IMR-90 (cell line): ENCODE measurements around the gene RNF31. TPM values are rescaled to one million over a fixed set of nuclear protein-coding genes. Genes with fewer than 3 reads are reported as not detected.

Source experiments
- ATAC-seq: fragments of 200-7000 bp; cut with Tn5 transposase; 2 replicates; pipeline ENCODE4 v1.9.1; 2020; ENCODE audit warnings: low read depth, mild to moderate bottlenecking, moderate library complexity
- BruUV-seq: library from RNA; stranded (reverse); fragments of 400-500 nt; replicated peaks from 2 replicates; lab custom pipeline; 2021; lab: Mats Ljungman, UMichigan
- CTCF ChIA-PET: fragments of 300-600 bp; formaldehyde crosslinking; extraction: SDS; loops from one replicate; lab custom pipeline; 2021; ENCODE audit warnings: antibody characterized with exemption; lab: Yijun Ruan, JAX
- POLR2A ChIA-PET: fragments of 300-600 bp; sonication (Branson Sonifier 250); formaldehyde crosslinking; loops from one replicate; lab custom pipeline; 2022; ENCODE audit warnings: antibody characterized with exemption; ENCODE audit not compliant: unreplicated experiment; lab: Charles Lee
- DNase-seq: peaks from one replicate; pipeline ENCODE4 v3.0.0; 2013
- H2AFZ ChIP-seq: replicated peaks from 2 replicates; pipeline ENCODE3; 2013; ENCODE audit warnings: low read length, mild to moderate bottlenecking; ENCODE audit not compliant: poor library complexity
- H2AK5ac ChIP-seq: 2 replicates; pipeline ENCODE4 v1.6.1; 2013; ENCODE audit warnings: low read depth, low read length, inconsistent platforms
- H2AK9ac ChIP-seq: replicated peaks from 2 replicates; pipeline ENCODE3; 2013; ENCODE audit warnings: mild to moderate bottlenecking, low read depth, low read length, moderate library complexity; ENCODE audit not compliant: poor library complexity
- H2BK120ac ChIP-seq: 2 replicates; pipeline ENCODE4 v1.6.1; 2013; ENCODE audit warnings: low read depth, low read length, inconsistent platforms
- H2BK15ac ChIP-seq: 3 replicates; pipeline ENCODE4 v1.6.1; 2013; ENCODE audit warnings: low read depth, low read length, inconsistent platforms
- H2BK20ac ChIP-seq: 2 replicates; pipeline ENCODE4 v1.6.1; 2013; ENCODE audit warnings: low read depth, mild to moderate bottlenecking, inconsistent platforms, low read length, moderate library complexity
- H2BK5ac ChIP-seq: 2 replicates; pipeline ENCODE4 v1.6.1; 2013; ENCODE audit warnings: mild to moderate bottlenecking, low read depth, low read length, inconsistent platforms; ENCODE audit not compliant: poor library complexity, severe bottlenecking
- H3K14ac ChIP-seq: replicated peaks from 2 replicates; pipeline ENCODE4 v1.6.1; 2013; ENCODE audit warnings: low read depth, low read length, inconsistent platforms
- H3K18ac ChIP-seq: 2 replicates; pipeline ENCODE4 v1.6.1; 2013; ENCODE audit warnings: low read depth, low read length, control low read depth
- H3K23ac ChIP-seq: 2 replicates; pipeline ENCODE4 v1.6.1; 2013; ENCODE audit warnings: low read depth, low read length, inconsistent platforms
- H3K27ac ChIP-seq: 2 replicates; pipeline ENCODE4 v1.5.1; 2013; ENCODE audit warnings: mild to moderate bottlenecking, control low read depth, low read length; ENCODE audit not compliant: insufficient read depth
- H3K27me3 ChIP-seq: 2 replicates; pipeline ENCODE4 v1.6.1; 2013; ENCODE audit warnings: low read length; ENCODE audit not compliant: control insufficient read depth, insufficient read depth
- H3K36me3 ChIP-seq: 2 replicates; pipeline ENCODE4 v1.6.1; 2013; ENCODE audit warnings: low read length, mixed read lengths; ENCODE audit not compliant: control insufficient read depth, insufficient read depth
- H3K4ac ChIP-seq: 2 replicates; pipeline ENCODE4 v1.6.1; 2013; ENCODE audit warnings: low read depth, low read length, inconsistent platforms
- H3K4me1 ChIP-seq: 2 replicates; pipeline ENCODE4 v1.6.1; 2013; ENCODE audit warnings: low read length, mixed read lengths; ENCODE audit not compliant: control insufficient read depth, insufficient read depth
- H3K4me2 ChIP-seq: 2 replicates; pipeline ENCODE4 v1.6.1; 2013; ENCODE audit warnings: low read depth, mild to moderate bottlenecking, control low read depth, low read length, moderate library complexity
- H3K4me3 ChIP-seq: 2 replicates; pipeline ENCODE4 v1.5.1; 2013; ENCODE audit warnings: low read depth, mild to moderate bottlenecking, control low read depth, low read length, moderate library complexity; ENCODE audit not compliant: insufficient read depth
- H3K56ac ChIP-seq: 2 replicates; pipeline ENCODE4 v1.6.1; 2013; ENCODE audit warnings: low read length, inconsistent platforms; ENCODE audit not compliant: insufficient read depth; ENCODE audit errors: extremely low read depth
- H3K79me1 ChIP-seq, 2 experiments: 2 replicates each; pipeline ENCODE4 v1.6.1; 2013; ENCODE audit warnings: low read length in 2 of 2, inconsistent platforms in 1 of 2, low read depth in 1 of 2
- H3K9ac ChIP-seq: 2 replicates; pipeline ENCODE4 v1.6.1; 2013; ENCODE audit warnings: low read depth, low read length, control low read depth
- H3K9me1 ChIP-seq: 2 replicates; pipeline ENCODE4 v1.6.1; 2013; ENCODE audit warnings: low read length, inconsistent platforms; ENCODE audit not compliant: insufficient read depth
- H3K9me3 ChIP-seq: 2 replicates; pipeline ENCODE4 v1.6.1; 2013; ENCODE audit warnings: low read length; ENCODE audit not compliant: control insufficient read depth, insufficient read depth
- H4K20me1 ChIP-seq: 2 replicates; pipeline ENCODE4 v1.6.1; 2013; ENCODE audit warnings: low read length, inconsistent platforms; ENCODE audit not compliant: insufficient read depth
- H4K5ac ChIP-seq: 2 replicates; pipeline ENCODE4 v1.6.1; 2013; ENCODE audit warnings: mild to moderate bottlenecking, low read depth, low read length, control low read depth
- H4K8ac ChIP-seq, 2 experiments: 2 replicates each; pipeline ENCODE4 v1.6.1; 2013; ENCODE audit warnings: low read depth in 2 of 2, low read length in 2 of 2, control low read depth in 1 of 2, inconsistent platforms in 1 of 2
- H4K91ac ChIP-seq: 2 replicates; pipeline ENCODE4 v1.6.1; 2013; ENCODE audit warnings: low read depth, low read length, inconsistent platforms; ENCODE audit not compliant: insufficient read depth
- CHD1 ChIP-seq: IDR thresholded peaks from 2 replicates; pipeline ENCODE4 v1.6.1; 2012; ENCODE audit warnings: low read depth, low read length, improper control_type of control experiment
- ELK1 ChIP-seq: fragments of 150-350 bp; IDR thresholded peaks from 2 replicates; pipeline ENCODE4 v1.6.1; 2016; ENCODE audit warnings: low read depth, mild to moderate bottlenecking, low read length, moderate library complexity, borderline replicate concordance
- MXI1 ChIP-seq: IDR thresholded peaks from 2 replicates; pipeline ENCODE4 v1.6.1; 2012; ENCODE audit warnings: low read depth, mild to moderate bottlenecking, low read length, moderate library complexity, borderline replicate concordance
- NFE2L2 ChIP-seq: fragments of 150-350 bp; IDR thresholded peaks from 2 replicates; pipeline ENCODE4 v1.6.1; 2016; ENCODE audit warnings: low read depth, mild to moderate bottlenecking, low read length
- RAD21 ChIP-seq: IDR thresholded peaks from 2 replicates; pipeline ENCODE4 v1.6.1; 2012; ENCODE audit warnings: low read length, improper control_type of control experiment
- SMC3 ChIP-seq: fragments of 150-350 bp; IDR thresholded peaks from 2 replicates; pipeline ENCODE4 v1.6.1; 2016; ENCODE audit warnings: low read depth, mild to moderate bottlenecking, antibody characterized with exemption, low read length, moderate library complexity
- WGBS, 2 experiments: methylation state at CpG; one replicate each; pipeline versions ENCODE4 v1.1.5 to v1.1.7; 2013; ENCODE audit warnings: missing lambda C conversion rate in 2 of 2; ENCODE audit not compliant: insufficient read length in 1 of 2; ENCODE audit errors: extremely low coverage in 2 of 2; 5-methylcytosine and 5-hydroxymethylcytosine counted together
- dilution Hi-C: fragments of 300-500 bp; cut with HindIII; formaldehyde crosslinking; loops from one replicate; pipeline ENCODE4 v1.14.3; 2018; ENCODE audit warnings: low sequenced_read_pairs; ENCODE audit not compliant: unreplicated experiment
- in situ Hi-C: fragments of 300-500 bp; cut with MboI; formaldehyde crosslinking; loops from 3 replicates; pipeline ENCODE4 v1.14.3; 2019; ENCODE audit warnings: low sequenced_read_pairs, inconsistent platforms, mixed read lengths
- intact Hi-C: fragments of 100-400 bp; cut with micrococcal nuclease; formaldehyde crosslinking; loops from 2 replicates; pipeline ENCODE4 v1.10.0; 2022
- polyA plus RNA-seq, 3 experiments: library from polyadenylated mRNA; depleted of rRNA; stranded (reverse); fragments of >200 nt; gene quantifications; 2 replicates each; pipeline ENCODE4 v1.2.3, GENCODE V29; 2012; ENCODE audit warnings: low replicate concordance in 1 of 3
- total RNA-seq: library from RNA; depleted of rRNA; stranded (reverse); fragments of >200 nt; gene quantifications from 2 replicates; pipeline ENCODE4 v1.2.3, GENCODE V29; 2012

RNF31 gene
- total and polyA plus RNA-seq, 2 of the 4 experiments (the other 2 are of a cell fraction): 31.6 to 37.5 TPM

DNA sequence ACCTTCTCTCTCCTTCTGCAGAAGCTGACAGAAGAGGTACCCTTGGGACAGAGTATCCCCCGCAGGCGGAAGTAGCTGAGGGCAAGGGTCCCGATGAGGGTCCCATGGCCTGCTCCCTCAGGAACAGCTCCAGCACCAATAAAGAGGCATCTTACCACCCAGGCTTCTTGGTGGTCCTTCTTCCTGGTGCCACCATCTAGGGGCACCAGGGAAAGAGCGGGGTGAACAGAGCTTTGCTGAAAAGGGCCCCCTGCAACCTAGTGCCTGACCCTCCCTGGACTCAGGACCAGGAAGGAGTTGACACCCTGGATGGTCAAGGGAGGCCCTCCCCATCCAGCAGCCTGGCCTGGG is 13.2 kb downstream of the RNF31 start:
- H3K9me1 ChIP-seq: peaks cover 7% of the 10 kb centered on the region
- H2BK15ac ChIP-seq: no peak overlapping the region
- H3K56ac ChIP-seq: no peak overlapping the region
- peak overlapping the region; percentile 1 for H2AK9ac ChIP-seq
- no peak overlapping the region for H4K91ac ChIP-seq
- H3K79me1 ChIP-seq: peaks cover 15 to 41% of the 10 kb centered on the region in 2 experiments
- no peak overlapping the region for H4K5ac ChIP-seq
- 90% methylated on average over 2 of the region's 4 CpGs; no CpG with 5 or more reads in 1 of the 2 experiments for WGBS, 2 experiments
- dilution Hi-C loops: no loop called here
- no peak overlapping the region for H2AFZ ChIP-seq
- no peak overlapping the region for H3K4me2 ChIP-seq
- no peaks in the 10 kb centered on the region for H4K20me1 ChIP-seq
- H3K27ac ChIP-seq: peak overlapping the region; percentile 1; the same call in 1 of the 2 replicates
- no peaks in the 10 kb centered on the region for H3K27me3 ChIP-seq
- no peak overlapping the region for H3K9ac ChIP-seq
- H3K4me3 ChIP-seq: no peak overlapping the region
- TF ChIP-seq SMC3 (no peak), CHD1 (no peak), ELK1 (no peak), NFE2L2 (no peak), RAD21 (no peak), MXI1 (no peak)
- H4K8ac ChIP-seq: no peak overlapping the region; a peak in 1 of 4 replicates
- H3K9me3 ChIP-seq: no peaks in the 10 kb centered on the region
- ATAC-seq (peak; percentile 5; the same call in 1 of the 2 replicates), DNase-seq (no peak)
- ChIA-PET CTCF (interaction anchor here (0.6 to 1.6 kb wide), 4 partner anchors 11 to 31 kb away, joined by 3 to 14 read pairs (median 4); partner anchors contain the start of genes PSME2 and RNF31), POLR2A (interaction anchor here (1.1 kb wide), 1 partner anchor 10 kb away, joined by 3 read pairs; no protein-coding TSS in a partner anchor)
- no peak overlapping the region for H2BK5ac ChIP-seq
- H3K14ac ChIP-seq: no peak overlapping the region
- peak overlapping the region; percentile 7; the same call in 1 of the 2 replicates for H2AK5ac ChIP-seq
- H3K4me1 ChIP-seq: peaks cover 7% of the 10 kb centered on the region
- no peak overlapping the region for H3K18ac ChIP-seq
- H2BK20ac ChIP-seq: no peak overlapping the region
- no peak overlapping the region; the same call in 1 of the 2 replicates for H3K4ac ChIP-seq
- in situ Hi-C loops: no loop called here
- no TSS peak for BruUV-seq
- H3K23ac ChIP-seq: no peak overlapping the region
- H3K36me3 ChIP-seq: peaks cover 66% of the 10 kb centered on the region
- H2BK120ac ChIP-seq: no peak overlapping the region
- intact Hi-C loops: no loop called here
